Coronary artery (tissue), 2 donors: ENCODE results near the gene TNS1.

Experiments
- DNase-seq: peaks from one replicate; pipeline ENCODE4 v3.0.0-alpha.2; 2017; ENCODE audit warnings: low spot score
- H3K27ac ChIP-seq, 2 donors: fragments of 200-600 bp; sonication (generic); one replicate each; pipeline ENCODE4 v1.5.1; 2016 to 2019
- H3K4me3 ChIP-seq: fragments of 200-600 bp; sonication (generic); 2 replicates; pipeline ENCODE4 v1.5.1; 2016; ENCODE audit warnings: mild to moderate bottlenecking, moderate library complexity
- TF ChIP-seq, protein P1 (sequence below): fragments of 200-600 bp; sonication (generic); IDR thresholded peaks from one replicate; pipeline ENCODE4 v1.5.1; 2019; ENCODE audit warnings: antibody characterized with exemption

The TNS1 gene

DNA sequence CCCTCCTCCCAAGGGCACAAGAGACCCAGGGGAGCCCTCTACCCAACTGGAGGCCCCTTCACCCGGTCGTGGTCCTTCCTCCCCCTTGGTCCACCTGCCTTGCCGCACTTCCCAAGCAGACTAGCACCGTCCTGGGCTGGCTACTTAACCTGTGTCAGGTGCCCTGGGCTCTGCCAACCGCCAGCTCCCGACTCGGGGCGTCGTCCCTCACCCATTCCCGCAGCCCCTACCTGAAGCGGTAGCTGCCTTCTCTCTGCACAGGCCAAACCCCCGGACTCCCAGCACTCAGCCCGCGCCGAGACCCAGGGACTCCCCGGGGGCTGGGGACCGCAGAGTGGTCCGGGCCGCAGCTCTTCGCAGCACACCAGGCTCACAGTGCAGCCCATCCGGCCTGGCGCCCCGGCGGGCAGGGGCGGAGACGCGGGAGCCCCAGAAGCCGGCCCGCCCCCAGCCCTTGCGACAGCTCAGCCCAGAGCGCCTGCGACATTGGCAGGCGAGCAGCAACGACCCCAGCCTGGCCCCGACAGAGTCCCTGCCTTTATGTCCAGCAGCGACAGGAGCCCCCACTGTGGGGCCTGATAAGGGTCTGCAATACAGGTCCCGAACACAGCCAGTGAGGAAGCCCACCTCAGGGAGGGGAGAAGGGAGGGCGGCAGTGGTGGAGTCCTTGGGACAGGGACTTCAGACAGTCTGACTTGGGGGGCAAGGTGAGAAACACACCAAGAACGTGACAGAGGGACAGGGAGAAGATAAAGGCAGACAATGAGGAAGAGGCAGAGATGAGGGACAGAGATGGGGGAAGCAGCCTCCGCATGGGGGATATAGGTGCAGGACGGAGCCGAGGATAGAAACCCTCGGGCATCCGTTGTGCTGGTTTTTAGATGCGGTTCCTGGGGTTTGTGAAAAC is 31.0 kb upstream of the TNS1 start:
- Histone ChIP-seq H3K27ac (no peak overlapping the region), H3K4me3 (peak overlapping the region; percentile 60)
- TF ChIP-seq, protein P1, sequence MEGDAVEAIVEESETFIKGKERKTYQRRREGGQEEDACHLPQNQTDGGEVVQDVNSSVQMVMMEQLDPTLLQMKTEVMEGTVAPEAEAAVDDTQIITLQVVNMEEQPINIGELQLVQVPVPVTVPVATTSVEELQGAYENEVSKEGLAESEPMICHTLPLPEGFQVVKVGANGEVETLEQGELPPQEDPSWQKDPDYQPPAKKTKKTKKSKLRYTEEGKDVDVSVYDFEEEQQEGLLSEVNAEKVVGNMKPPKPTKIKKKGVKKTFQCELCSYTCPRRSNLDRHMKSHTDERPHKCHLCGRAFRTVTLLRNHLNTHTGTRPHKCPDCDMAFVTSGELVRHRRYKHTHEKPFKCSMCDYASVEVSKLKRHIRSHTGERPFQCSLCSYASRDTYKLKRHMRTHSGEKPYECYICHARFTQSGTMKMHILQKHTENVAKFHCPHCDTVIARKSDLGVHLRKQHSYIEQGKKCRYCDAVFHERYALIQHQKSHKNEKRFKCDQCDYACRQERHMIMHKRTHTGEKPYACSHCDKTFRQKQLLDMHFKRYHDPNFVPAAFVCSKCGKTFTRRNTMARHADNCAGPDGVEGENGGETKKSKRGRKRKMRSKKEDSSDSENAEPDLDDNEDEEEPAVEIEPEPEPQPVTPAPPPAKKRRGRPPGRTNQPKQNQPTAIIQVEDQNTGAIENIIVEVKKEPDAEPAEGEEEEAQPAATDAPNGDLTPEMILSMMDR: no peak
- peak; percentile 74 for DNase-seq

DNA sequence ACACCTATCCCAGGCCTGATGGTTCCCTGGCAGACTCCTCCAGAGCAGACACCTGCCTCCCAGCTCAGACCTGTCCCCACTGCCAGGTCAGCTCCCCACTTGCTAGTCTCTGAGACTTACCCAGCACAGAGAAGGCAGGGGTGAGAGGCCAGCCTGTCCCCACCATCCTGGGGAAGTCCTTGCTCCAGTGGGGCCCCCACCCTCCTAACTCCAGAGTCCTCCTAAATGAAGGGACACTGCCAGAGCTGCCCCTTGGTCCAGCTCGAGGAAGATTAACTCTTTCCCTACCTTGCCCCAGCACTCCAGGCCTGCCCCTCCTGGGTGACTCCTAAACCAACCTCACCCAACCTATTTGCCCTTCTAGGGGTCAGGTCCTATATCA is 30.4 kb upstream of the TNS1 start:
- Histone ChIP-seq H3K4me3 (no peak overlapping the region), H3K27ac (no peak overlapping the region)
- DNase-seq: no peak
- TF ChIP-seq, protein P1: no peak

DNA sequence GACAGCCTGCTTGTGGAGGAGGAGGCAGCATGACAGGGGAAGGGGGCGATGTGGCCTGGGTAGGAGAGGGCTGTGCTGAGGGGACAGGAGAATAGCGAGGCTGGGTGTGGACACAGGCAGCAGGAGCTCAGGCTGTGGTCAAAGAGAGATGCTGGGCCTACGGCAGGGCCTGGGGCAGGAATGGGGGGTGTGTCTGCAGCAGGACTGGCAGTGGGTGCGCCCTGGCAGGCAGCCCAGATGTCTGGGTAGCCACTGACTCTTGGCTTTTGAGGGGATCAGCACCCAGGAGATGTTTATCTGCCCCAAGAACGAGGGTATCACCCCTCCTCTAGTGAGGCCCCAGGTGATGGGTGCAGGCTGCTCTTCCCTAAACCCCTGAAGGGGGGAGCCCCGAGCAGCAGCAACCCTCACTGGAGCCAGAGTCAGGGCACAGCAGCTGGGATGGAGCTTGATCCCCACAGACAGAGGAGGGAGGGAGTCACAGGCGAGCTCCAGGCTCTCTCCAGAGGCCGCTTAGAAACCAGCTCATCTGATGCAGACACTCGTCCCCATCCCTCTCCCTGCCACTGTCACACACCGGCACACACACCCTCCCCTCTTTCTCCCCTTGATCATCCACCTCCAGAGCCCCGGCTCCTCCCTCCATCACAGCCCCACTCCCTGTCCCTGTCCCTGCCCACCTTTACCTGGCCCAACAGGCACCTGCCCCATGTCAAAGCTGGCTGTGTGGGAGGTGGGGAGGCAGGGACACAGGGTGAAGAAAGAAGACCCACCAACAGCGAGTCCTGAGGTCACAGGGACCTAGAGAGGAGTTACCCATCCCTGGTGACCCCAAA is 29.8 kb upstream of the TNS1 start:
- TF ChIP-seq, protein P1: no peak
- DNase-seq: peak; percentile 75
- no peak overlapping the region for H3K27ac ChIP-seq

DNA sequence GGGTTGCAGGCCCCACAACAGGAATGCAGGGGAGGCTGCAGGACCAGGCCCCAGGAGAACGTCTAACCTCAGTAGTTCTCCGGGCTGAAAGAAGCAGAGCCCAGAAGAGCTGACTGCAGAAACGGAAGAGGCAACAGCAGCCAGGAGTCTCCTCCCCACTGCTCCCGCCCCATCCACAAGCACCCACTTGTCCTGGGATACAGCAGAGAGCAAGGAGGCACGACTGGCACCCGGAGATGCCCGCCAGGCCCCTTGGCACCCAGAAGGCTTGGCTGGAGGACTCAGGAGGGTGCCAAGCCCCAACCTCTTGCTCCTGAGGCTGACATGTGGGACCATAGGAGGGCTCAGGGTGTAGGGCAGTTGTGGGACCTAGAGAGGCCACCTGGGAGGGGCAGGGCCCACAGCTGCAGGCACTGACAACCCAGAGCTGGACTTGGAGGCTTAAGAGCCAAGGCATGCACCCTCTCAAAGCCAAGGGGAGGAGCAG is 29.0 kb upstream of the TNS1 start:
- TF ChIP-seq, protein P1: no peak
- H3K27ac ChIP-seq: peak overlapping the region in 1 of 2 donors; percentile 11
- DNase-seq: no peak
- no peak overlapping the region for H3K4me3 ChIP-seq

More for the DNA sequence above, 29.8 kb upstream of the TNS1 start:
- H3K4me3 ChIP-seq: no peak overlapping the region

DNA sequence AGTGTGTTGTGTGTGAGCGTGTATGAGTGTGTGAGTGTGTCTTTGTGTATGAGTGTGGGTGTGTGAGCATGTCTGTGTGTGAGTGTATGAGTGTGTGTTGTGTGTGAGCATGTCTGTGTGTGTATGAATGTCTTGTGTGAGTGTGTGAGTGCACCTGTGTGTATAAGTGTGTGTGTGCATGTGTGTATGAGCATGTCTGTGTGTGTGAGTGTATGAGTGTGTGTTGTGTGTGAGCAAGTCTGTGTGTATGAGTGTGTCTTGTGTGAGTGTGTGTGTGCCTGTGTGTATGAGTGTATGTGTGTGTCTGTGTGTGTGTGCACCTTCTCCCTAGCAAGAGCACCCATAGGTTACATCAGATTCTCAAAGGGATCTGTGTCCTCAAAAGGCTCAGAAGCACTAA is 28.5 kb upstream of the TNS1 start:
- Histone ChIP-seq H3K27ac (no peak overlapping the region), H3K4me3 (no peak overlapping the region)
- no peak for DNase-seq
- TF ChIP-seq, protein P1: no peak

DNA sequence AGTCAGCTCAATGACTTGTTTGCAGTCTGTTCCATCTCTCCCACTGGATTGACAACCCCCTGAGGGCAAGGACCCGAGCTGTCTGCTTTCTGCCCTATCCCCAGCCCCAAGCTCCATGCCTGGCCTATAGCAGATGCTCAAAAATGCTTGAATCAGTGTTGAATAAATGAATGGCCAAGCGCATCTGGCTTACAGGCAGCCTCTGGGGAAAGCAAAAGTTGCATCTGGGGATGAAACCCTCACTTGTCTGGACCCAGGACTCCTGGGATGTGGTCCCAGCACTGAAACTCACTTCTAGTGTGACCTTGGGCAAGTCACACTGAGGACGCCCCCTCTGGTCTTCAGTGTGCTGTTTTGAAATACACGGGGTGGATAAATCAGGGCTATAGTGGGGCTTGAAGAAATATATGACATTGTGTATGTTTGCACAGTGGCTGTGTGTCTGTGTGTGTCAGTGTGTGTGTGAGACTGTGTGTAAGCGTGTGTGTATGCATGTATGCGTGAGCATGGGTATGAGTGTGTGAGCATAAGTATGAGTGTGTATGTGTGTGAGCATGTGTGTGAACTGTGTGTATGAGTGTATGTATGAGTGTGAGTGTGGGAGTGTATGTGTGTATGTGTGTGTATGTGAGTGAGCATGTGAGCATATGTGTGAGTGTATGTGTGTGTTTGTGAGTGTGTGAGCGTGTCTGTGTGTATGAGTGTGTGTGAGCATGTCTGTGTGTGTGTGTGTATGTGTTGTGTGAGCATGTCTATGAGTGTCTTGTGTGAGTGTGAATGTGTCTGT is 27.8 kb upstream of the TNS1 start:
- TF ChIP-seq, protein P1: no peak
- H3K4me3 ChIP-seq: no peak overlapping the region
- H3K27ac ChIP-seq: peak overlapping the region in 1 of 2 donors; percentile 26
- DNase-seq: peak; percentile 69
